ENCODE measurements around the gene INHA. TPM values are rescaled to one million over a fixed set of nuclear protein-coding genes. Genes with fewer than 3 reads are reported as not detected.

Gene INHA
- total and polyA plus RNA-seq, 4 donors = 0.47 to 0.98 (median 0.58) TPM; not detected in 1

GRCh38 chr2:219551441-219552381 lies 20.4 kb upstream of the INHA start:
- DNase-seq (peak in 1 of 3 donors; percentile 22), ATAC-seq (ENCODE audit: insufficient read depth, low FRiP score) (peak; percentile 9)
- Histone ChIP-seq H3K9me3 (ENCODE audit: control insufficient read depth in 4 of 4, insufficient read depth in 3 of 4, low read length in 3 of 4) (peaks cover 0 to 2% (median 0%) of the 10 kb centered on the region in 4 donors), H3K36me3 (ENCODE audit: control insufficient read depth in 4 of 4, insufficient read depth in 4 of 4, low read length in 4 of 4) (peaks cover 0 to 4% (median 1%) of the 10 kb centered on the region in 4 donors), H3K27ac (ENCODE audit: low read depth in 1 of 2, low read length in 1 of 2) (no peak overlapping the region), H3K27me3 (ENCODE audit: control insufficient read depth in 3 of 3, insufficient read depth in 3 of 3, low read length in 2 of 3) (peaks cover 0 to 5% (median 3%) of the 10 kb centered on the region in 3 donors), H3K4me3 (peak overlapping the region; percentile 17), H3K4me1 (ENCODE audit: control insufficient read depth in 5 of 5, insufficient read depth in 5 of 5, low read length in 5 of 5) (peaks cover 0 to 10% (median 3%) of the 10 kb centered on the region in 5 donors), H3K9ac (ENCODE audit: insufficient read depth in 1 of 2, low read length in 2 of 2) (no peak overlapping the region)
- 4 to 6% methylated on average over 53 to 54 of the region's 54 CpGs for WGBS, 2 donors
- TF ChIP-seq CTCF (IDR thresholded peaks at IDR 0.05; ENCODE audit: control extremely low read depth, extremely low read depth) = no peak

GRCh38 chr2:219552382-219553167 lies 19.5 kb upstream of the INHA start:
- peak; percentile 93 for ATAC-seq (ENCODE audit: insufficient read depth, low FRiP score)
- Histone ChIP-seq H3K27ac (ENCODE audit: low read depth in 1 of 2, low read length in 1 of 2) (no peak overlapping the region), H3K4me3 (peak overlapping the region; percentile 55), H3K9me3 (ENCODE audit: control insufficient read depth in 4 of 4, insufficient read depth in 3 of 4, low read length in 3 of 4) (peaks cover 0 to 2% (median 0%) of the 10 kb centered on the region in 4 donors), H3K27me3 (ENCODE audit: control insufficient read depth in 3 of 3, insufficient read depth in 3 of 3, low read length in 2 of 3) (peaks cover 0 to 5% (median 3%) of the 10 kb centered on the region in 3 donors), H3K4me1 (ENCODE audit: control insufficient read depth in 5 of 5, insufficient read depth in 5 of 5, low read length in 5 of 5) (peaks cover 0 to 10% (median 3%) of the 10 kb centered on the region in 5 donors), H3K9ac (ENCODE audit: insufficient read depth in 1 of 2, low read length in 2 of 2) (no peak overlapping the region), H3K36me3 (ENCODE audit: control insufficient read depth in 4 of 4, insufficient read depth in 4 of 4, low read length in 4 of 4) (peaks cover 0 to 4% (median 1%) of the 10 kb centered on the region in 4 donors)
- 1 to 3% methylated on average over 61 to 99 of the region's 99 CpGs for WGBS, 2 donors
- DNase-seq = peak; percentile 92 to 94 (median 92)
- no peak for TF ChIP-seq CTCF (IDR thresholded peaks at IDR 0.05; ENCODE audit: control extremely low read depth, extremely low read depth)

GRCh38 chr2:219553168-219553417 lies 19.0 kb upstream of the INHA start:
- no peak for TF ChIP-seq CTCF (IDR thresholded peaks at IDR 0.05; ENCODE audit: control extremely low read depth, extremely low read depth)
- no peak overlapping the region for H3K4me3 ChIP-seq
- ATAC-seq (ENCODE audit: insufficient read depth, low FRiP score) = no peak
- peaks cover 0 to 2% (median 0%) of the 10 kb centered on the region in 4 donors for H3K9me3 ChIP-seq (ENCODE audit: control insufficient read depth in 4 of 4, insufficient read depth in 3 of 4, low read length in 3 of 4)
- peaks cover 0 to 10% (median 3%) of the 10 kb centered on the region in 5 donors for H3K4me1 ChIP-seq (ENCODE audit: control insufficient read depth in 5 of 5, insufficient read depth in 5 of 5, low read length in 5 of 5)
- WGBS, 2 donors = 31 to 33% methylated on average over 7 of the region's 7 CpGs
- H3K27me3 ChIP-seq (ENCODE audit: control insufficient read depth in 3 of 3, insufficient read depth in 3 of 3, low read length in 2 of 3) = peaks cover 0 to 5% (median 3%) of the 10 kb centered on the region in 3 donors
- no peak for DNase-seq
- H3K36me3 ChIP-seq (ENCODE audit: control insufficient read depth in 4 of 4, insufficient read depth in 4 of 4, low read length in 4 of 4) = peaks cover 0 to 3% (median 1%) of the 10 kb centered on the region in 4 donors
- no peak overlapping the region for H3K27ac ChIP-seq (ENCODE audit: low read depth in 1 of 2, low read length in 1 of 2)
- no peak overlapping the region for H3K9ac ChIP-seq (ENCODE audit: insufficient read depth in 1 of 2, low read length in 2 of 2)
